Fibroblast of lung (primary cell): Measurements from ENCODE around the gene NAIF1.

Source experiments
- CTCF ChIP-seq, 2 donors: IDR thresholded peaks in 1 of 2; conservative IDR thresholded peaks in 1 of 2; 1 replicate in 1 of 2; 2 replicates in 1 of 2; pipeline ENCODE4 v1.5.1; 2011 to 2012; ENCODE audit warnings: low read length in 2 of 2, control low read depth in 1 of 2, inconsistent platforms in 1 of 2, low read depth in 1 of 2, mild to moderate bottlenecking in 1 of 2
- EZH2 ChIP-seq: IDR thresholded peaks from 2 replicates; pipeline ENCODE4 v1.5.1; 2012; ENCODE audit warnings: low read length, control low read depth, mild to moderate bottlenecking; ENCODE audit errors: missing control alignments

DNA sequence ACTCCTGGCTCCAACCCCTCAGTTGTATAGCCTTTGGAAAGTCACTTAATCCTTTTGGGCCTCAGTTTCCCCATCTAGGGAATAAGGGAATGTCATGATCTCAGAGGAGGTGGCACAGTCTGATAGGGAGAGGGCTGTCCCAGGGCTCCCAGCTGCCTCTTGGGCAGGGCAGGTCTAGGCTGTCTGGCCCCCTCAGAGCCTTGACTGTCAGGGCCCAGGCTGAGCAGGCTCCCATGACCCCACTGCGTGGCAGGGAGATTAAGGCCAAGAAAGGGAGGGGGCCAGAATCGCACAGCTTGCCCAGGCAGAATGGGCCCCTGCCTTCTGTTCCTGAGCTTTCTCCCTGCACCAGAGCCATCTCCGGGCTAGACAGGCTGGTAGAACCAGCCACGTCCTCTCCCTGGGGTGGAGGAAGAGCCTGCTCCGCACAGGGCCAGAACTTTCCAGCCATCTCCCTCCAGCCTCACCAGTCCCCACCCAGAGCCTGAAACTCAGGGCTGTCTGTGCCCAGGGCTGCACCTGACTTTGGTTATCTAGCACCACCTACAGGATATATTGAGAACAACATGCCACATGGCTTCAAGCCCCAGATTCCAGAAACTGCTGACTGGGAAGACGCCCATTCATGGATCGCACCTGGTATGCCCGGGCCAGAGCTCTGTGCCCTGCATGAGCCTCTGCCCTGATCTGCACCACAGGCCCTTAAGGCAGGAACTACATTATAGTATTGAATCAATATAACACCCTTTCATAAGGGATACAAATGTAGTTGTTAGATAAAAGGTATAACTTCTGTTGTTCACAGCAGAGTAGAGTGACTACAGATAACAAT, 32.1 kb downstream of the NAIF1 start:
- peak; percentile 73 to 75 for TF ChIP-seq CTCF (conservative IDR thresholded peaks at IDR 0.05 in 1 of 2, IDR thresholded peaks at IDR 0.05 in 1 of 2; ENCODE audit: low read depth in 1 of 2, low read length in 2 of 2)
- no peak for TF ChIP-seq EZH2
